Measurements from ENCODE around the gene ZCCHC14.

DNA sequence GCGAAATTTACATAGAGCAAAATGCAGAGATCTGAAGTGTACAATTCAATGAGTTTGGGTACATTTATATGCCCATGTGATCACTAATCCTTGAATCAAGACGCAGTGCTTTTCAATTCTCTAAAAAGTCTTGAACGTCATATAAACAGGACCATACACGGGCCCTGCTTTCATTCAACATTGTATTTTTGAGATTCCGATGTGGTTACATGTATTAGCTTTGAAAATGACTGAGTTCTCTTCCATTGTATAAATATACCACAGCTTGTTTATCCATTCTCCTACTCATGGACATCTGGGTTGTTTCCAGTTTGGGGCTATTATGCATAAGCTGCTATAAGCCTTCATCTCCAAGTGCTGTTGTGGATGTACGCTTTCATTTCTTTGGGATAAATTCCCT lies 45.5 kb downstream of the ZCCHC14 start:
- no peak for TF ChIP-seq POLR2AphosphoS5 (IDR thresholded peaks at IDR 0.05)
- no peak for TF ChIP-seq CTCF (IDR thresholded peaks at IDR 0.05)
- no peak for TF ChIP-seq POLR2A (IDR thresholded peaks at IDR 0.05)

Measured in upper lobe of left lung (tissue), 4 donors.